SK-N-SH (cell line): ENCODE measurements around the gene C1RL.

Source experiments
- CTCF ChIP-seq: fragments of 200-600 bp; sonication (generic); IDR thresholded peaks from 2 replicates; pipeline ENCODE4 v1.6.1; 2017; ENCODE audit warnings: antibody characterized with exemption, mild to moderate bottlenecking, moderate library complexity
- GABPA ChIP-seq: IDR thresholded peaks from 2 replicates; pipeline ENCODE4 v1.4.0; 2012; ENCODE audit warnings: low read depth, mild to moderate bottlenecking
- MAX ChIP-seq: IDR thresholded peaks from 2 replicates; pipeline ENCODE4 v1.4.0; 2012; ENCODE audit warnings: low read depth
- NRF1 ChIP-seq: IDR thresholded peaks from 2 replicates; pipeline ENCODE4 v1.6.1; 2012; ENCODE audit warnings: low read depth, mild to moderate bottlenecking, low read length
- RAD21 ChIP-seq: IDR thresholded peaks from 2 replicates; pipeline ENCODE4 v1.6.1; 2012; ENCODE audit warnings: mild to moderate bottlenecking, low read length
- RCOR1 ChIP-seq: fragments of 150-350 bp; IDR thresholded peaks from 2 replicates; pipeline ENCODE4 v1.6.1; 2017; ENCODE audit warnings: antibody characterized with exemption, low read length

- TF ChIP-seq RAD21 (no peak), NRF1 (no peak), MAX (no peak), GABPA (no peak), CTCF (no peak), RCOR1 (no peak)
These were observed 21.1 kb upstream of the C1RL start, which contains the start of gene CLSTN3 for GRCh38 chr12:7129872-7130691.
